Loucy (cell line): ENCODE measurements around the gene IL24.

Experiments
- CTCF ChIP-seq: fragments of 200-600 bp; sonication (generic); conservative IDR thresholded peaks from 2 replicates; pipeline ENCODE4 v1.5.1; 2014; ENCODE audit warnings: mild to moderate bottlenecking, antibody characterized with exemption, low read length
- EZH2phosphoT487 ChIP-seq: fragments of 200-600 bp; IDR thresholded peaks from 2 replicates; pipeline ENCODE4 v1.6.1; 2018; ENCODE audit warnings: antibody characterized with exemption, mild to moderate bottlenecking, moderate library complexity, borderline replicate concordance

- TF ChIP-seq CTCF (peak; percentile 84), EZH2phosphoT487 (no peak)
Observed at GRCh38 chr1:206912445-206913095, 15.3 kb downstream of the IL24 start.
